Stimulated activated CD4-positive, alpha-beta T cell treated with anti-CD3 and anti-CD28 coated beads, TNF-alpha, amount 100 ng/mL, for 48 hours (primary cell): Measurements from ENCODE around the gene ADSL.

Experiments
- DNase-seq, 3 donors: peaks; one replicate each; pipeline ENCODE4 v3.0.0-alpha.2; 2020; ENCODE audit warnings: low read depth in 3 of 3

ADSL gene

GRCh38 chr22:40436505-40437431 lies 90.5 kb downstream of the ADSL start:
- no peak for DNase-seq
